Liver (tissue), 9 donors: ENCODE results near the gene ADGRB2. TPM values are rescaled to one million over a fixed set of nuclear protein-coding genes. Genes with fewer than 3 reads are reported as not detected.

ENCODE experiments used
- DNase-seq: peaks from one replicate; pipeline ENCODE4 v3.0.0-alpha.2; 2017; ENCODE audit warnings: low spot score
- H3K27ac ChIP-seq, 2 donors: one replicate each; pipeline ENCODE4 v1.7.0; 2013; ENCODE audit warnings: inconsistent platforms in 2 of 2, low read length in 2 of 2, control low read depth in 1 of 2, low read depth in 1 of 2, mild to moderate bottlenecking in 1 of 2
- H3K27me3 ChIP-seq, 4 donors: one replicate each; pipeline versions ENCODE4 v1.6.1 to v1.7.0; 2013; ENCODE audit warnings: low read length in 3 of 4, inconsistent platforms in 1 of 4, mild to moderate bottlenecking in 1 of 4, moderate library complexity in 1 of 4; ENCODE audit not compliant: control insufficient read depth in 4 of 4, insufficient read depth in 4 of 4
- H3K36me3 ChIP-seq, 4 donors: one replicate each; pipeline versions ENCODE4 v1.6.1 to v1.7.0; 2013; ENCODE audit warnings: low read length in 3 of 4, mild to moderate bottlenecking in 3 of 4, low read depth in 1 of 4, moderate library complexity in 1 of 4; ENCODE audit not compliant: control insufficient read depth in 4 of 4, insufficient read depth in 3 of 4
- H3K4me1 ChIP-seq, 4 donors: one replicate each; pipeline versions ENCODE4 v1.6.1 to v1.7.0; 2013; ENCODE audit warnings: low read length in 3 of 4, mild to moderate bottlenecking in 3 of 4, moderate library complexity in 1 of 4; ENCODE audit not compliant: control insufficient read depth in 4 of 4, insufficient read depth in 4 of 4
- H3K4me3 ChIP-seq, 3 donors: one replicate each; pipeline versions ENCODE4 v1.6.1 to v1.7.0; 2013; ENCODE audit warnings: low read length in 3 of 3, control low read depth in 1 of 3, low read depth in 1 of 3, mild to moderate bottlenecking in 1 of 3
- H3K9ac ChIP-seq, 2 donors: one replicate each; pipeline ENCODE4 v1.7.0; 2013; ENCODE audit warnings: low read length in 2 of 2, mild to moderate bottlenecking in 2 of 2, moderate library complexity in 2 of 2, control low read depth in 1 of 2, low read depth in 1 of 2
- H3K9me3 ChIP-seq, 4 donors: one replicate each; pipeline versions ENCODE4 v1.6.1 to v1.7.0; 2013; ENCODE audit warnings: low read length in 3 of 4; ENCODE audit not compliant: control insufficient read depth in 4 of 4
- ATF3 ChIP-seq: IDR thresholded peaks from 2 replicates; pipeline ENCODE4 v1.6.1; 2016; ENCODE audit warnings: antibody characterized with exemption
- CTCF ChIP-seq: fragments of 150-350 bp; IDR thresholded peaks from 2 replicates; pipeline ENCODE4 v1.5.1; 2017; ENCODE audit warnings: improper control_type of control experiment, low read depth, low read length; ENCODE audit not compliant: missing input control
- EGR1 ChIP-seq, 2 donors: IDR thresholded peaks; 2 replicates each; pipeline ENCODE4 v1.6.1; 2016 to 2018; ENCODE audit warnings: antibody characterized with exemption in 2 of 2, low read depth in 2 of 2
- FOXA1 ChIP-seq: IDR thresholded peaks from 2 replicates; pipeline ENCODE4 v1.6.1; 2016; ENCODE audit warnings: antibody characterized with exemption
- FOXA2 ChIP-seq: IDR thresholded peaks from 2 replicates; pipeline ENCODE4 v1.6.1; 2016; ENCODE audit warnings: antibody characterized with exemption
- GABPA ChIP-seq, 2 donors: IDR thresholded peaks in 1 of 2; conservative IDR thresholded peaks in 1 of 2; 2 replicates each; pipeline ENCODE4 v1.6.1; 2016; ENCODE audit warnings: antibody characterized with exemption in 2 of 2, mild to moderate bottlenecking in 1 of 2, moderate library complexity in 1 of 2
- HNF4A ChIP-seq, 2 donors: conservative IDR thresholded peaks; 2 replicates each; pipeline ENCODE4 v1.6.1; 2016; ENCODE audit warnings: antibody characterized with exemption in 2 of 2, mild to moderate bottlenecking in 2 of 2
- HNF4G ChIP-seq: IDR thresholded peaks from 2 replicates; pipeline ENCODE4 v1.6.1; 2016; ENCODE audit warnings: antibody characterized with exemption
- JUND ChIP-seq, 2 donors: IDR thresholded peaks; 2 replicates each; pipeline ENCODE4 v1.6.1; 2016; ENCODE audit warnings: antibody characterized with exemption in 2 of 2
- MAX ChIP-seq: IDR thresholded peaks from 2 replicates; pipeline ENCODE4 v1.6.1; 2016; ENCODE audit warnings: antibody characterized with exemption
- NR2F2 ChIP-seq: IDR thresholded peaks from 2 replicates; pipeline ENCODE4 v1.6.1; 2016; ENCODE audit warnings: antibody characterized with exemption
- RAD21 ChIP-seq, 2 donors: IDR thresholded peaks; 2 replicates each; pipeline ENCODE4 v1.6.1; 2016; ENCODE audit warnings: antibody characterized with exemption in 2 of 2, mild to moderate bottlenecking in 2 of 2
- REST ChIP-seq: IDR thresholded peaks from 2 replicates; pipeline ENCODE4 v1.6.1; 2016; ENCODE audit warnings: antibody characterized with exemption, mild to moderate bottlenecking
- RXRA ChIP-seq, 2 donors: IDR thresholded peaks; 2 replicates each; pipeline ENCODE4 v1.6.1; 2017 to 2018; ENCODE audit warnings: antibody characterized with exemption in 2 of 2, mild to moderate bottlenecking in 1 of 2
- SP1 ChIP-seq: IDR thresholded peaks from 2 replicates; pipeline ENCODE4 v1.6.1; 2018; ENCODE audit warnings: antibody characterized with exemption, mild to moderate bottlenecking
- TAF1 ChIP-seq: conservative IDR thresholded peaks from 2 replicates; pipeline ENCODE4 v1.6.1; 2016; ENCODE audit warnings: antibody characterized with exemption, mild to moderate bottlenecking
- YY1 ChIP-seq: IDR thresholded peaks from 2 replicates; pipeline ENCODE4 v1.6.1; 2016; ENCODE audit warnings: antibody characterized with exemption, mild to moderate bottlenecking
- ZBTB33 ChIP-seq: IDR thresholded peaks from 2 replicates; pipeline ENCODE4 v1.6.1; 2016; ENCODE audit warnings: antibody characterized with exemption
- WGBS: extraction: QIAGEN DNeasy Blood & Tissue Kit; methylation state at CpG from one replicate; pipeline ENCODE4 v1.1.7; 2013; 5-methylcytosine and 5-hydroxymethylcytosine counted together
- polyA plus RNA-seq, 2 donors: library from polyadenylated mRNA; stranded (reverse) in 1 of 2; unstranded in 1 of 2; fragments of 200-250 nt in 1 of 2; fragments of >200 nt in 1 of 2; fragmentation: Nextera tagmentation in 1 of 2; extraction: Ambion mirVana in 1 of 2; gene quantifications; one replicate each; pipeline versions ENCODE4 v1.2.1 to v1.2.3, GENCODE V29; 2013 to 2015
- total RNA-seq, 2 donors: library from RNA; depleted of rRNA; stranded (reverse); fragments of >200 nt; gene quantifications; one replicate each; pipeline ENCODE4 v1.2.3, GENCODE V29; 2014
- donor health status: healthy.
- donor health status: healthy.
- donor health status: healthy.
- donor health status: healthy.
- donor health status: healthy.

The ADGRB2 gene
- total and polyA plus RNA-seq, 4 donors: under 0.01 to 0.05 (median 0.05) TPM; not detected in 1

GRCh38 chr1:31691446-31691845 lies 72.7 kb downstream of the ADGRB2 start:
- Histone ChIP-seq H3K9ac (no peak overlapping the region), H3K27ac (no peak overlapping the region), H3K9me3 (no peaks in the 10 kb centered on the region), H3K4me3 (no peak overlapping the region), H3K4me1 (no peaks in the 10 kb centered on the region), H3K27me3 (no peaks in the 10 kb centered on the region), H3K36me3 (no peaks in the 10 kb centered on the region)
- TF ChIP-seq MAX (no peak), GABPA (IDR thresholded peaks at IDR 0.05 in 1 of 2, conservative IDR thresholded peaks at IDR 0.05 in 1 of 2) (no peak), ZBTB33 (no peak), HNF4A (conservative IDR thresholded peaks at IDR 0.05) (no peak), SP1 (no peak), JUND (IDR thresholded peaks at IDR 0.05) (no peak), TAF1 (no peak), RAD21 (IDR thresholded peaks at IDR 0.05) (no peak), YY1 (no peak), NR2F2 (no peak), FOXA2 (no peak), REST (no peak), FOXA1 (no peak), RXRA (IDR thresholded peaks at IDR 0.05) (no peak), CTCF (no peak), ATF3 (no peak), HNF4G (no peak), EGR1 (IDR thresholded peaks at IDR 0.05; ENCODE audit: low read depth in 2 of 2) (no peak)
- DNase-seq: no peak
- WGBS: 94% methylated on average over 4 of the region's 4 CpGs
